Endothelial cell of umbilical vein (primary cell): Measurements from ENCODE around the gene LRRC4B. TPM values are rescaled to one million over a fixed set of nuclear protein-coding genes. Genes with fewer than 3 reads are reported as not detected.

Experiments used
- BruUV-seq: library from RNA; stranded (reverse); fragments of 400-500 nt; replicated peaks from 2 replicates; lab custom pipeline; 2021; lab: Mats Ljungman, UMichigan
- CTCF ChIA-PET: fragments of 300-600, 350-600 bp; sonication (Branson Sonifier 250); formaldehyde crosslinking; loops from one replicate; lab custom pipeline; 2021; ENCODE audit warnings: antibody characterized with exemption, inconsistent platforms; lab: Charles Lee
- POLR2A ChIA-PET: fragments of 300-600, 350-600 bp; sonication (Branson Sonifier 250); formaldehyde crosslinking; loops from one replicate; lab custom pipeline; 2021; ENCODE audit warnings: antibody characterized with exemption, inconsistent platforms; lab: Charles Lee
- DNase-seq: peaks from one replicate; pipeline ENCODE4 v3.0.0-alpha.2; 2011; ENCODE audit warnings: low read depth, low spot score
- FAIRE-seq: peaks from 2 replicates; lab custom pipeline; 2011; peaks lifted over from hg19 to GRCh38; lab: Jason Lieb, UNC
- H2AFZ ChIP-seq: 2 replicates; pipeline ENCODE4 v1.6.0; 2012; ENCODE audit warnings: low read depth, low read length, control low read depth, inconsistent platforms
- H3K27ac ChIP-seq: 2 replicates; pipeline ENCODE4 v1.5.1; 2011; ENCODE audit warnings: low read depth, mild to moderate bottlenecking, control low read depth, low read length, moderate library complexity; ENCODE audit not compliant: insufficient read depth
- H3K27me3 ChIP-seq, 2 experiments: 2 replicates each; pipeline versions ENCODE4 v1.6.0 to v1.6.1; 2011; ENCODE audit warnings: low read length in 2 of 2, mixed read lengths in 1 of 2; ENCODE audit not compliant: control insufficient read depth in 2 of 2, insufficient read depth in 2 of 2
- H3K36me3 ChIP-seq, 2 experiments: 2 replicates in 1 of 2; 3 replicates in 1 of 2; pipeline ENCODE4 v1.5.1; 2011; ENCODE audit warnings: low read length in 2 of 2, mild to moderate bottlenecking in 1 of 2, moderate library complexity in 1 of 2; ENCODE audit not compliant: control insufficient read depth in 2 of 2, insufficient read depth in 2 of 2; ENCODE audit errors: extremely low read depth in 1 of 2
- H3K4me1 ChIP-seq: 3 replicates; pipeline ENCODE4 v1.5.1; 2011; ENCODE audit warnings: mild to moderate bottlenecking, low read length; ENCODE audit not compliant: control insufficient read depth, insufficient read depth; ENCODE audit errors: extremely low read depth
- H3K4me2 ChIP-seq: 2 replicates; pipeline ENCODE4 v1.6.1; 2011; ENCODE audit warnings: low read length, control low read depth, mixed read lengths; ENCODE audit not compliant: insufficient read depth
- H3K4me3 ChIP-seq, 3 experiments: fragments of 200-600 bp in 1 of 3; sonication (generic), shearing (Covaris generic) in 1 of 3; replicated peaks in 1 of 3; 2 replicates each; pipeline ENCODE4 v1.5.1; 2011 to 2016; ENCODE audit warnings: control low read depth in 3 of 3, low read length in 3 of 3, mild to moderate bottlenecking in 2 of 3, inconsistent platforms in 1 of 3, low read depth in 1 of 3, moderate library complexity in 1 of 3; ENCODE audit not compliant: insufficient read depth in 1 of 3
- H3K79me2 ChIP-seq: 2 replicates; pipeline ENCODE4 v1.6.0; 2012; ENCODE audit warnings: low read length, inconsistent platforms; ENCODE audit not compliant: control insufficient read depth, insufficient read depth
- H3K9ac ChIP-seq: replicated peaks from 2 replicates; pipeline ENCODE3; 2011; ENCODE audit warnings: low read length, control low read depth; ENCODE audit not compliant: insufficient read depth; ENCODE audit errors: extremely low read depth
- H3K9me1 ChIP-seq: replicated peaks from 3 replicates; pipeline ENCODE4 v1.6.0; 2011; ENCODE audit warnings: mild to moderate bottlenecking, low read length; ENCODE audit not compliant: control insufficient read depth, insufficient read depth; ENCODE audit errors: extremely low read depth
- H3K9me3 ChIP-seq: replicated peaks from 2 replicates; pipeline ENCODE4 v1.5.1; 2012; ENCODE audit warnings: low read length, inconsistent platforms; ENCODE audit not compliant: control insufficient read depth, insufficient read depth
- H4K20me1 ChIP-seq: replicated peaks from 2 replicates; pipeline ENCODE3; 2011; ENCODE audit warnings: mild to moderate bottlenecking, low read length; ENCODE audit not compliant: control insufficient read depth, insufficient read depth; ENCODE audit errors: extremely low read depth
- EZH2 ChIP-seq: IDR thresholded peaks from 2 replicates; pipeline ENCODE4 v1.6.1; 2012; ENCODE audit warnings: borderline replicate concordance, low read depth, mild to moderate bottlenecking, moderate library complexity, low read length, inconsistent platforms; ENCODE audit not compliant: severe bottlenecking
- FOS ChIP-seq: IDR thresholded peaks from 2 replicates; pipeline ENCODE4 v1.6.1; 2011; ENCODE audit warnings: mild to moderate bottlenecking, low read length, moderate library complexity, borderline replicate concordance; ENCODE audit not compliant: insufficient read depth
- GATA2 ChIP-seq: IDR thresholded peaks from 2 replicates; pipeline ENCODE4 v1.7.0; 2011; ENCODE audit warnings: low read depth, mild to moderate bottlenecking, moderate library complexity, mixed read lengths, low read length; ENCODE audit not compliant: insufficient read length, insufficient read depth
- JUN ChIP-seq: IDR thresholded peaks from 2 replicates; pipeline ENCODE4 v1.6.1; 2011; ENCODE audit warnings: borderline replicate concordance, low read depth; ENCODE audit not compliant: insufficient read length, insufficient read depth
- MYC ChIP-seq: IDR thresholded peaks from one replicate; pipeline ENCODE4 v1.6.1; 2011; ENCODE audit warnings: mild to moderate bottlenecking, low read depth, low read length
- POLR2A ChIP-seq: IDR thresholded peaks from 2 replicates; pipeline ENCODE4 v1.6.1; 2012; ENCODE audit warnings: low read depth, mild to moderate bottlenecking, control low read depth, low read length
- POLR2AphosphoS5 ChIP-seq: IDR thresholded peaks from 2 replicates; pipeline ENCODE4 v1.6.1; 2012; ENCODE audit warnings: low read depth, mild to moderate bottlenecking, control low read depth, low read length, moderate library complexity; ENCODE audit not compliant: insufficient read depth
- dilution Hi-C: fragments of 300-500 bp; cut with MboI; formaldehyde crosslinking; loops from one replicate; pipeline ENCODE4 v1.15.0; 2019; ENCODE audit warnings: low sequenced_read_pairs; ENCODE audit not compliant: extremely low pct_ligation_motif_present
- intact Hi-C: fragments of 100-400 bp; cut with micrococcal nuclease; formaldehyde crosslinking; loops from one replicate; pipeline ENCODE4 v1.10.0; 2022
- polyA plus RNA-seq, 4 experiments: library from polyadenylated mRNA; depleted of rRNA in 3 of 4; stranded (reverse) in 3 of 4; unstranded in 1 of 4; fragments of >200 nt; gene quantifications; 2 replicates each; pipeline versions ENCODE4 v1.2.1 to v1.2.3, GENCODE V29; 2011 to 2012; ENCODE audit warnings: missing spikeins in 1 of 4
- total RNA-seq: library from RNA; stranded (reverse); gene quantifications from 2 replicates; pipeline ENCODE4 v1.2.3, GENCODE V29; 2021
- TF ChIP-seq, protein P1 (sequence below), 2 donors: IDR thresholded peaks; 1 replicate in 1 of 2; 2 replicates in 1 of 2; pipeline ENCODE4 v1.5.1; 2011; ENCODE audit warnings: low read length in 2 of 2, mild to moderate bottlenecking in 2 of 2, moderate library complexity in 2 of 2, control low read depth in 1 of 2, inconsistent platforms in 1 of 2, low read depth in 1 of 2; ENCODE audit not compliant: insufficient read depth in 1 of 2; ENCODE audit errors: extremely low read depth in 1 of 2
- TF ChIP-seq, protein P2 (sequence below): IDR thresholded peaks from 2 replicates; pipeline ENCODE4 v1.6.1; 2011; ENCODE audit not compliant: insufficient read depth, insufficient read length

LRRC4B gene
- total and polyA plus RNA-seq, 2 donors (not counting 3 experiments of a cell fraction or from before 2014, with no cell fraction given), result 0.08 TPM; not detected in 1

DNA sequence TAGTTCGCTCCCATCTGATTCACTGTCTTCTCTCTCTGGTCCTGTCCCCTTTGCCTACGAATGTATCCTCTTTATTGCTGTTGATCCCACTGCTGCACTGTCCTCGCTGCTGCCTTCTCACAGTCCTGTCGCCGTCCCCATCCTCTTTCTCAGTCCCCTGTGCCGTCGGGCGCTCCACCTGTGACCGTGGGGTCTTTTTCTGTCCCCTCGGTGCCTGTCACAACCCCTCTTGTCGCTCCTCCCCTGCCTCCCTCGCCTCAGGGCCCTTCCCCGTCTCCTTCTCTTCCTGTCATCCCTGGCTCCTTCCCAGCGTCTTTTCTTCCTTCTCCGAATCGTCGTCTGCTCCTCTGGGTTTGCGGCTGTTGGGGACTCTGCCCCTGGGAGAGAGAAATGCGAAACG lies 39.2 kb upstream of the LRRC4B start:
- Histone ChIP-seq H3K4me3 (no peak overlapping the region), H3K9me1 (no peaks in the 10 kb centered on the region), H3K79me2 (no peaks in the 10 kb centered on the region), H3K4me1 (no peaks in the 10 kb centered on the region), H3K27ac (no peak overlapping the region), H3K9me3 (no peaks in the 10 kb centered on the region), H3K9ac (no peak overlapping the region), H3K4me2 (no peak overlapping the region), H3K27me3 (no peaks in the 10 kb centered on the region), H3K36me3 (no peaks in the 10 kb centered on the region), H4K20me1 (no peaks in the 10 kb centered on the region), H2AFZ (no peak overlapping the region)
- ChIA-PET CTCF (interaction anchor here (0.7 to 1.7 kb wide), 12 partner anchors 9 to 314 kb away, joined by 3 to 15 read pairs (median 6); no protein-coding TSS in a partner anchor), POLR2A (interaction anchor here (0.5 kb wide), 1 partner anchor 13 kb away, joined by 4 read pairs; no protein-coding TSS in a partner anchor)
- FAIRE-seq (no peak), DNase-seq (no peak)
- intact Hi-C loops (loop anchor here (5.0 kb wide), 1 partner anchor 115 kb away; the partner anchor contains the start of gene CLEC11A), dilution Hi-C loops (no loop called here)
- no TSS peak for BruUV-seq
- no peak for TF ChIP-seq GATA2
- TF ChIP-seq, protein P1, sequence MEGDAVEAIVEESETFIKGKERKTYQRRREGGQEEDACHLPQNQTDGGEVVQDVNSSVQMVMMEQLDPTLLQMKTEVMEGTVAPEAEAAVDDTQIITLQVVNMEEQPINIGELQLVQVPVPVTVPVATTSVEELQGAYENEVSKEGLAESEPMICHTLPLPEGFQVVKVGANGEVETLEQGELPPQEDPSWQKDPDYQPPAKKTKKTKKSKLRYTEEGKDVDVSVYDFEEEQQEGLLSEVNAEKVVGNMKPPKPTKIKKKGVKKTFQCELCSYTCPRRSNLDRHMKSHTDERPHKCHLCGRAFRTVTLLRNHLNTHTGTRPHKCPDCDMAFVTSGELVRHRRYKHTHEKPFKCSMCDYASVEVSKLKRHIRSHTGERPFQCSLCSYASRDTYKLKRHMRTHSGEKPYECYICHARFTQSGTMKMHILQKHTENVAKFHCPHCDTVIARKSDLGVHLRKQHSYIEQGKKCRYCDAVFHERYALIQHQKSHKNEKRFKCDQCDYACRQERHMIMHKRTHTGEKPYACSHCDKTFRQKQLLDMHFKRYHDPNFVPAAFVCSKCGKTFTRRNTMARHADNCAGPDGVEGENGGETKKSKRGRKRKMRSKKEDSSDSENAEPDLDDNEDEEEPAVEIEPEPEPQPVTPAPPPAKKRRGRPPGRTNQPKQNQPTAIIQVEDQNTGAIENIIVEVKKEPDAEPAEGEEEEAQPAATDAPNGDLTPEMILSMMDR (IDR thresholded peaks at IDR 0.05; ENCODE audit: extremely low read depth in 1 of 2, insufficient read depth in 1 of 2, low read depth in 1 of 2, low read length in 2 of 2), result no peak
- no peak for TF ChIP-seq EZH2
- no peak for TF ChIP-seq JUN
- TF ChIP-seq MYC, result no peak
- TF ChIP-seq, protein P2, sequence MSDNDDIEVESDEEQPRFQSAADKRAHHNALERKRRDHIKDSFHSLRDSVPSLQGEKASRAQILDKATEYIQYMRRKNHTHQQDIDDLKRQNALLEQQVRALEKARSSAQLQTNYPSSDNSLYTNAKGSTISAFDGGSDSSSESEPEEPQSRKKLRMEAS, result no peak
- TF ChIP-seq POLR2AphosphoS5, result no peak
- no peak for TF ChIP-seq POLR2A
- TF ChIP-seq FOS, result no peak
